Coronary artery (tissue), 2 donors: ENCODE data around the gene FOSB.
A peak's percentile ranks its signal among the peaks of the same experiment; 100 is the strongest.

Source experiments
- DNase-seq: peaks from one replicate; pipeline ENCODE4 v3.0.0-alpha.2; 2017; ENCODE audit warnings: low spot score
- H3K27ac ChIP-seq, 2 donors: fragments of 200-600 bp; sonication (generic); one replicate each; pipeline ENCODE4 v1.5.1; 2016 to 2019
- H3K4me3 ChIP-seq: fragments of 200-600 bp; sonication (generic); 2 replicates; pipeline ENCODE4 v1.5.1; 2016; ENCODE audit warnings: mild to moderate bottlenecking, moderate library complexity
- CTCF ChIP-seq: fragments of 200-600 bp; sonication (generic); IDR thresholded peaks from one replicate; pipeline ENCODE4 v1.5.1; 2019; ENCODE audit warnings: antibody characterized with exemption

Gene FOSB

GRCh38 chr19:45502111-45502510, 34.3 kb downstream of the FOSB start:
- no peak for DNase-seq
- H3K4me3 ChIP-seq, result no peak overlapping the region
- TF ChIP-seq CTCF, result no peak
- H3K27ac ChIP-seq, result peak overlapping the region in 1 of 2 donors; percentile 54

GRCh38 chr19:45503909-45504308, 36.1 kb downstream of the FOSB start:
- Histone ChIP-seq H3K4me3 (no peak overlapping the region), H3K27ac (no peak overlapping the region)
- no peak for TF ChIP-seq CTCF
- no peak for DNase-seq

- Histone ChIP-seq H3K27ac (peak overlapping the region; percentile 20 to 85), H3K4me3 (no peak overlapping the region)
- no peak for DNase-seq
- TF ChIP-seq CTCF, result no peak
Observed at GRCh38 chr19:45505151-45505995, 37.6 kb downstream of the FOSB start.

- DNase-seq, result no peak
- Histone ChIP-seq H3K27ac (peak overlapping the region; percentile 85 to 91), H3K4me3 (peak overlapping the region; percentile 94)
- no peak for TF ChIP-seq CTCF
Observed at GRCh38 chr19:45505996-45506245, 38.1 kb downstream of the FOSB start.

- no peak for TF ChIP-seq CTCF
- peak; percentile 94 for DNase-seq
- peak overlapping the region; percentile 85 to 91 for H3K27ac ChIP-seq
Observed at GRCh38 chr19:45506246-45506988, 38.6 kb downstream of the FOSB start.

GRCh38 chr19:45506989-45507871, 39.4 kb downstream of the FOSB start, which contains the start of gene VASP:
Gene VASP (plus strand): TSS chr19:45507479. CDS start chr19:45507772, 293 bp downstream.
- Histone ChIP-seq H3K4me3 (peak within 1 kb of the TSS; percentile 94), H3K27ac (peak within 1 kb of the TSS; percentile 85 to 91)
- DNase-seq, result peak; percentile 86
- TF ChIP-seq CTCF, result no peak

More at GRCh38 chr19:45506246-45506988, 38.6 kb downstream of the FOSB start:
- peak overlapping the region; percentile 94 for H3K4me3 ChIP-seq
